Thoracic aorta (tissue), 2 donors: ENCODE measurements around the gene CRX. TPM values are rescaled to one million over a fixed set of nuclear protein-coding genes. Genes with fewer than 3 reads are reported as not detected.
"Not testable (repeated sequence)": the region's sequence is repeated elsewhere in the genome, so short reads cannot be mapped to it uniquely, and the experiment has no call there.

Source experiments
- ATAC-seq: fragments of 150-250 bp; one replicate; pipeline ENCODE4 v1.8.0; 2017; ENCODE audit warnings: low read depth; ENCODE audit not compliant: insufficient number of reproducible peaks, low FRiP score
- DNase-seq: peaks from one replicate; pipeline ENCODE4 v3.0.0-alpha.2; 2020; ENCODE audit warnings: low spot score
- H3K27ac ChIP-seq, 2 donors: fragments of 200-600 bp; sonication (generic); 1 replicate in 1 of 2; 2 replicates in 1 of 2; pipeline ENCODE4 v1.5.1; 2016; ENCODE audit warnings: mild to moderate bottlenecking in 2 of 2, moderate library complexity in 2 of 2
- H3K27me3 ChIP-seq: fragments of 200-600 bp; sonication (generic); replicated peaks from 2 replicates; pipeline ENCODE4 v1.6.0; 2016; ENCODE audit warnings: mild to moderate bottlenecking; ENCODE audit not compliant: insufficient read depth
- H3K36me3 ChIP-seq: fragments of 200-600 bp; sonication (generic); one replicate; pipeline ENCODE4 v1.5.1; 2016
- H3K4me1 ChIP-seq, 2 donors: fragments of 200-600 bp; sonication (generic); 1 replicate in 1 of 2; 2 replicates in 1 of 2; pipeline versions ENCODE4 v1.5.1 to v1.6.0; 2016; ENCODE audit warnings: low read depth in 2 of 2, mild to moderate bottlenecking in 1 of 2; ENCODE audit not compliant: control insufficient read depth in 1 of 2
- H3K4me3 ChIP-seq: fragments of 200-600 bp; sonication (generic); 2 replicates; pipeline ENCODE4 v1.5.1; 2016; ENCODE audit warnings: mild to moderate bottlenecking
- H3K9me3 ChIP-seq: fragments of 200-600 bp; sonication (generic); 2 replicates; pipeline ENCODE4 v1.5.1; 2016
- CTCF ChIP-seq: fragments of 200-600 bp; sonication (generic); IDR thresholded peaks from one replicate; pipeline ENCODE4 v1.5.1; 2019; ENCODE audit warnings: antibody characterized with exemption
- total RNA-seq, 2 donors: library from RNA; depleted of rRNA; stranded (reverse); fragments of >200 nt; gene quantifications; one replicate each; pipeline versions ENCODE4 v1.1.0 to v1.2.3, GENCODE V29; 2016

CRX gene
- total RNA-seq, 2 donors from 2014 or later = not detected

GRCh38 chr19:47798904-47799266, 22.9 kb upstream of the CRX start:
- H3K4me1 ChIP-seq = no peaks in the 10 kb centered on the region
- ATAC-seq (no peak), DNase-seq (no peak)
- no peaks in the 10 kb centered on the region for H3K9me3 ChIP-seq
- no peak overlapping the region for H3K27ac ChIP-seq
- no peak for TF ChIP-seq CTCF
- H3K36me3 ChIP-seq = no peaks in the 10 kb centered on the region
- H3K27me3 ChIP-seq = no peaks in the 10 kb centered on the region
- H3K4me3 ChIP-seq = no peak overlapping the region

GRCh38 chr19:47801270-47801669, 20.5 kb upstream of the CRX start:
- no peaks in the 10 kb centered on the region for H3K4me1 ChIP-seq
- no peak for DNase-seq
- no peaks in the 10 kb centered on the region for H3K36me3 ChIP-seq
- H3K9me3 ChIP-seq = no peaks in the 10 kb centered on the region
- no peak for ATAC-seq
- no peak for TF ChIP-seq CTCF
- no peak overlapping the region for H3K4me3 ChIP-seq
- H3K27ac ChIP-seq = no peak overlapping the region
- H3K27me3 ChIP-seq = no peaks in the 10 kb centered on the region

GRCh38 chr19:47802521-47803043, 19.2 kb upstream of the CRX start:
- Histone ChIP-seq H3K4me1 (no peaks in the 10 kb centered on the region), H3K27me3 (no peaks in the 10 kb centered on the region), H3K9me3 (no peaks in the 10 kb centered on the region), H3K4me3 (no peak overlapping the region), H3K27ac (no peak overlapping the region), H3K36me3 (no peaks in the 10 kb centered on the region)
- DNase-seq = no peak
- ATAC-seq = no peak
- no peak for TF ChIP-seq CTCF

GRCh38 chr19:47803148-47803547, 18.6 kb upstream of the CRX start:
- ATAC-seq = not testable (repeated sequence)

GRCh38 chr19:47803671-47804070, 18.1 kb upstream of the CRX start:
- not testable (repeated sequence) for H3K27ac ChIP-seq, H3K36me3 ChIP-seq, H3K4me1 ChIP-seq, H3K9me3 ChIP-seq, H3K4me3 ChIP-seq, ATAC-seq, DNase-seq, H3K27me3 ChIP-seq

More at GRCh38 chr19:47803148-47803547, 18.6 kb upstream of the CRX start:
- H3K36me3 ChIP-seq, H3K9me3 ChIP-seq, H3K4me1 ChIP-seq, DNase-seq, H3K4me3 ChIP-seq, H3K27me3 ChIP-seq, H3K27ac ChIP-seq: not testable (repeated sequence)

- H3K27me3 ChIP-seq, H3K4me1 ChIP-seq, ATAC-seq, H3K27ac ChIP-seq, H3K4me3 ChIP-seq, H3K9me3 ChIP-seq, DNase-seq, H3K36me3 ChIP-seq: not testable (repeated sequence)
Observed at GRCh38 chr19:47804451-47804850, 17.3 kb upstream of the CRX start, which contains the start of gene TPRX1. TPRX1 (minus strand) TSS chr19:47804551; CDS start chr19:47804539, 12 bp downstream.

GRCh38 chr19:47805313-47805712, 16.4 kb upstream of the CRX start:
- no peak for TF ChIP-seq CTCF
- no peaks in the 10 kb centered on the region for H3K36me3 ChIP-seq
- no peaks in the 10 kb centered on the region for H3K4me1 ChIP-seq
- H3K4me3 ChIP-seq = no peak overlapping the region
- ATAC-seq (no peak), DNase-seq (no peak)
- H3K27ac ChIP-seq = no peak overlapping the region
- H3K9me3 ChIP-seq = no peaks in the 10 kb centered on the region
- H3K27me3 ChIP-seq = no peaks in the 10 kb centered on the region
